SK-N-MC (cell line): ENCODE data around the gene ACOX3.

Source experiments
- DNase-seq: peaks from one replicate; pipeline ENCODE4 v3.0.0-alpha.2; 2011; ENCODE audit warnings: low read depth, low spot score
- H3K27ac ChIP-seq: fragments of 200-600 bp; sonication (generic); 2 replicates; pipeline ENCODE4 v1.5.1; 2016; ENCODE audit warnings: mixed run types
- H3K36me3 ChIP-seq: fragments of 200-600 bp; sonication (generic); 2 replicates; pipeline ENCODE4 v1.6.1; 2017; ENCODE audit warnings: antibody characterized with exemption, low read length, mixed read lengths; ENCODE audit not compliant: insufficient read depth
- H3K4me3 ChIP-seq: fragments of 200-600 bp; sonication (generic); 2 replicates; pipeline ENCODE4 v1.5.1; 2016
- H3K9ac ChIP-seq: fragments of 200-600 bp; sonication (generic); 2 replicates; pipeline ENCODE4 v1.8.0; 2017; ENCODE audit warnings: mixed run types, mixed read lengths; ENCODE audit not compliant: insufficient read length
- H3K9me3 ChIP-seq: fragments of 200-600 bp; sonication (generic); 2 replicates; pipeline ENCODE4 v1.6.1; 2017; ENCODE audit warnings: low read depth, mild to moderate bottlenecking, antibody characterized with exemption, low read length, moderate library complexity, mixed read lengths
- EZH2 ChIP-seq: fragments of 200-600 bp; sonication (generic); IDR thresholded peaks from one replicate; pipeline ENCODE4 v1.6.1; 2017; ENCODE audit warnings: antibody characterized with exemption
- FOXP2 ChIP-seq: optimal IDR thresholded peaks from 2 replicates; pipeline ENCODE3; 2011; ENCODE audit warnings: mild to moderate bottlenecking, moderate library complexity; ENCODE audit not compliant: insufficient read depth; ENCODE audit errors: extremely low read length, control extremely low read depth
- POLR2AphosphoS5 ChIP-seq: IDR thresholded peaks from 2 replicates; pipeline ENCODE4 v1.6.1; 2012; ENCODE audit warnings: mild to moderate bottlenecking, low read depth, low read length, borderline replicate concordance

ACOX3 gene

DNA sequence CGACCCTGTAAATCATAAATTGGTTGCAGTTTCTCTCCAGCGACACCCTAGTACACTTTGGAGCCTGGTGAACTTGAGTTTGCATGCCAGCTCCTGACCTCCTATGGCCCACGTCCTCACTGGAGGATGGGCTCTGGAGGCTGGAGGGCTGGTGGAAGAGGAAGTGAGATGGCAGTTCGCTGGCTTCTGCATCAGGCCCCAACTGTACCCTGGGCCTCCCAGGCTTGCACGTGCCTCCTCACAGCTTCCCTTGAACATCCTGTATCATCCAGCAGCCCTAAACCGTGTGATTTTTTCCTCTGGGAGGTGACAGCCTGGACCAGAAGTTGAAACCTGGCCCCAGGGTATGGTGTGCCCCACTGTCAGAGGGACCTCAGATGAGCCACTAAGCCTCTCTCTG, 92.5 kb downstream of the ACOX3 start:
- TF ChIP-seq EZH2: no peak
- no peak for TF ChIP-seq POLR2AphosphoS5
- TF ChIP-seq FOXP2: no peak
- Histone ChIP-seq H3K4me3 (no peak overlapping the region), H3K27ac (no peak overlapping the region), H3K36me3 (no peaks in the 10 kb centered on the region), H3K9ac (no peak overlapping the region), H3K9me3 (no peaks in the 10 kb centered on the region)
- no peak for DNase-seq

DNA sequence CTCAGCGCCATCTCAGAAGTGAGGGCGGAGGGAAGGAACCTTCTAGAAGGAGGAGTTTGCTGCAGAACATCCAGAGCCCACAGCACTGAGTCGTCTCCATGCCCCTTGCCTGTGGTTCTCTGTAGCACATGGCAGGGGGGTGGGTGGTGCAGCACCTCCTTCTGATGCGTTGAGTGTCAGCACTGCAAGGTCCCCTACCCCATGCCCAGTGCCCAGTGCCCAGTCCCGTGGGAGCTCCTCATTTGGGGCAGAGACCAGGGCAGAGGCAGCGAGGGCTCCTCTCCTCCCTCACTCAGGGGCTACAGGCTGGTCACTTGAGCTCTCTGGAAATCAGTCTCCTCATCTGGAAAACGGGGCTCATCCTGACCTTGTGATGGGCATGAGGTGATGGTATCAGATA, 92.9 kb downstream of the ACOX3 start:
- Histone ChIP-seq H3K9ac (no peak overlapping the region), H3K9me3 (no peaks in the 10 kb centered on the region), H3K36me3 (no peaks in the 10 kb centered on the region), H3K4me3 (no peak overlapping the region), H3K27ac (no peak overlapping the region)
- TF ChIP-seq POLR2AphosphoS5 (no peak), EZH2 (no peak), FOXP2 (no peak)
- DNase-seq: no peak

DNA sequence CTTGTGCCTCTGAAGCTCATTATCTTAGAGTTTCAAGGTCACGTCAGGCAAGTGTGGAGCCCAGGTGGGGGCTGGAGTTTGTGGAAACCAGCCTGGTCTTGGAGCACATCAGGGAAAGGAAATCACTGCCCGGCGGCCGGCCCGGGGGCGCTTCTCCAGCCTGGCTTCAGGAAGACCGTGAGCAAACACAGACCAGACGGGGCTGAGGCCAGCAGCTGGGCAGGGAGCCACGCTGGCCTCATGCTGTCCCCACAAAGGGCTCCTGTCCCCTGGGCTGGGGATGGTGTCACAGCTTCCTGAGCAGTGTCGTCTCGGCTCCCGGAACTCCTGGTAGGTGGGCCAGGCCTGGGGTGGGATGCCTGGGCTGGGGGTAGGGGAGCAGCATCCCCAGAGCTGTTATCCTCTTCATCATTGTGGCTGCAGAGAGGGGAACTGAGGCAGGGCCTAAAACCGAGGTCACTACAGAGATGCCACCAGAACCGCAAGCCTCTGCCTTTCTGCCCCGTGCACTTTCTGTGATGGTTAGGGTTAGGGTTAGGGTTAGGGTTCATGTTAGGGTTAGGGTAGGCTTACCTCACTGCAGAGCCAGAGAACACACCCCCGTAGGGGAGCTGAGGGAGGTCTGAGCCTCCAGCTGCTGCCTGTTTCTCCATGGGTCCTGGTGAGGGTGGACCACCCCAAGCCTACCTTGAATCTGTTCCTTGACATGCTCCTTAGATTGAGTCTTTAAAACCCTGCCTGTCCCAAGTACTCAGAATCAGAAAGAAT, 93.5 kb downstream of the ACOX3 start:
- Histone ChIP-seq H3K4me3 (no peak overlapping the region), H3K36me3 (no peaks in the 10 kb centered on the region), H3K9ac (no peak overlapping the region), H3K27ac (no peak overlapping the region), H3K9me3 (no peaks in the 10 kb centered on the region)
- DNase-seq: no peak
- TF ChIP-seq EZH2: no peak
- no peak for TF ChIP-seq POLR2AphosphoS5
- TF ChIP-seq FOXP2: no peak

DNA sequence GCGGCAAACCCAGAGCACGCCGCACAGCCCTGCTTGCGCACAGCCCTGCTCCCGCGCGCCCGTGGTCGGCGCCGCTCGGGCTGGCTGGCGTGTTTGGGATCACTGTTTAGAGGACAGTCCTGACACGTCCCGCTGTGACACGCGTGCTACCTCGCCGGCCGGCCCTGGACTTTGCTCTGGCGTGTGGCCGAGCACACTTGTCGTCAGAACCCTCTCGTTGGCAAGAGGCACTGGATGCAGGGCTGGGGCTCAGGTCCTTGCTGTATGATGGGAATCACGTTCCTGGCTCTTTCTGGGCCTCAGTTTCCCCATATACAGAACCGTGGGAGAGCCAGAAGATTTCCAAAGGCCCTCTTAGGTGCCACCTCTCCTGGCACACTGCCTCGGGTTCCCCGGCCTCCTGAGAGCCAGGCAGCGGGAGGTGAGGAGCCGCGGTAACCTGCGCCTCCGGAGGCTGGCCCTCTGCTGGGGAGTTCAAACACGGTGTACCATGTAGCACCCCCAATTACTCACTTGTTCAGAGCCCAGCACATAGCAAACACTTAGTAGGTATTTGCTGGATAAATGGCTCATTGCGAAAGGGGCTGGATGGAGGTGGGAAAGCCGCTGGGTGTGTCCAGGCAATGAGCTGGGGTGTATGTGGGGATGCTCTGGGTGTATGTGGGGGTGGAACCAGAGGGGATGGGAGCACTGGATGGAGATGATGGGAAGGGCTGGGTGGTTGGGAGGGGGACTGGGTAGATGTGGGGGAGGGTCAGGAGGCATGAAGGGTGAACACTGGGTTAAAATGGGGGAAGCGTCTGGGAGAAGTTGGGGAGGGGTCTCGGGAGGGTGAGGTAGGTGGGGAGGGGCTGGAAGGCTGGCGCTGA, 94.3 kb downstream of the ACOX3 start:
- H3K9me3 ChIP-seq: no peaks in the 10 kb centered on the region
- H3K27ac ChIP-seq: no peak overlapping the region
- no peak overlapping the region for H3K4me3 ChIP-seq
- H3K9ac ChIP-seq: no peak overlapping the region
- TF ChIP-seq FOXP2: no peak
- no peaks in the 10 kb centered on the region for H3K36me3 ChIP-seq
- no peak for DNase-seq

DNA sequence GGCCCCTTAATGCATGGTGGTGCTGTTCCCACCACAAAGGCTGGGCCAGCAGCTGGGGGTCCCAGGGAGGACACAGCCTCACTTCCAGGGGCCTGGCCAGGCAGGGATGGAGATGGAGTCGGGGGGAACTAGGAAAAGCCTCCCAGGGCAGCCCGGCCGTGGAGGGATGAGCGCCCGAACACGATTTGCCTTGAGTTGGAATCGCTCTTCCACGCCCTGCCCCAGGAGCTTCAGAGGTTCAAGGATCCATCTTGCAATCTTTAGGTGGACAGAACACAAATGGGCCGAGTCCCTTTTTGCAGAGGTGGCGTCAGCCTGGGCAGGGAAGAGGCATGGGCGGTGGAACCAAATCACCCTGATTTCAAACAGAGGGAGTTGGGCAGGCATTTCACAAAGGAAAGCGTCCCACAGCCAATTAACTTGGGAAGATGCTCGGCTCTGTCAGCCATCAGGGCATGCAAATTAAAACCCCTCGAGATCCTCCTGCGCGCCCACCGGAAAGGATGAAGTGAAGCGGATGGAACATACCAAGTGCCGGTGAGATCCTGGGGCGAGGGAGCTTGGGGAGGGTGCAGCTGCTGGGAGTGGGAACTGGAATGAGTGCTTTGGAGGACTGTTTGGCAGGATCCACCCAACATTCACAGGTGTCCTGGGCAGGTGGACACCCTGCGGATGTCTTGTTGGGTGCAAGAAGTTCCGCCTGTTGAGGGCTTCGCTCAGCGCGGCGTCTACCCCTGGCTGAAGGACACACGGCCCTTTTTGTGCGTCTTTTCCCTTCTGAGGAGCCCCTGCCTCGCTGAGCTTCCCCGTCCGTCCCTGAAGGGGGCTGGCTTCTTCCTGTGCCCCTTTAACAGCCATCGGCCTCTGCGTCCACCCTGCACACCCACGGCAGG, 95.2 kb downstream of the ACOX3 start:
- Histone ChIP-seq H3K4me3 (no peak overlapping the region), H3K36me3 (no peaks in the 10 kb centered on the region), H3K27ac (no peak overlapping the region), H3K9ac (no peak overlapping the region), H3K9me3 (no peaks in the 10 kb centered on the region)
- no peak for DNase-seq
- no peak for TF ChIP-seq POLR2AphosphoS5
- TF ChIP-seq EZH2: no peak
- no peak for TF ChIP-seq FOXP2

DNA sequence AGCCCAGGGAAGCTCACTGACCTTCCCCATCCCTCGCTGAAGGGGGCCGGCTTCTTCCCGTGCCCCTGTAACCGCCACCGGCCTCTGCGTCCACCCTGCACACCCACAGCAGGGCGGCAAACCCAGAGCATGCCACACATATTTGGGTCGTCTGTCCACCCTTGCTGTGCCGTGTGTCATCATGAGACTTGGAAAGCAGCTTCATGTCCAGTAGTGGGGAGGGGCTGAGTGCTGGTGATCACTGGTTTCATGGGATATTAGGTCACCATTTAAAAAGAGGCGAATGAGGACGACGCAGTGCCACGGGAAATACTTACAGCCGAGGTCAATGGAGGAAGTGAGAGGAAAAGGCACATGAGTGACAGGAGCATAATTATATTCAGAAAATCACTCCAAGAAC, 96.1 kb downstream of the ACOX3 start:
- DNase-seq: no peak
- Histone ChIP-seq H3K27ac (no peak overlapping the region), H3K36me3 (no peaks in the 10 kb centered on the region), H3K4me3 (no peak overlapping the region), H3K9ac (no peak overlapping the region), H3K9me3 (no peaks in the 10 kb centered on the region)
- TF ChIP-seq FOXP2 (no peak), EZH2 (no peak), POLR2AphosphoS5 (no peak)

DNA sequence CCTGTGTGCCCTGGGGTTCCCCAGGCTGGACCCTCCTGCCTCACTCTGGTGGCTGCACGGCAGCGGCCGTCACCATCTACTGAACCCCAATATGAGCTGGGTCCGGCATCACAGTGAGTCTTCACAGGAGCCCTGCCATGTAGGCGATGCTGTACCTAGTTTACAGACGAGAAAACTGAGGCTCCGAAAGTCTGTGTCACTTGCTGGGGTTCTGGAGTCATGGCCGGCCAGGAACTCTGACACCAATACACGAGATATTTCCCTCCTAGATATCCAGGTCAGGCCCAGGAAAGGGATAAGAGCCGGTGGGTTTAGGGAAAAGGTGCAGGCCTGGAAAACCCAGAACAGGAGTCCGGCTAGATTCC, 96.6 kb downstream of the ACOX3 start:
- H3K27ac ChIP-seq: no peak overlapping the region

DNA sequence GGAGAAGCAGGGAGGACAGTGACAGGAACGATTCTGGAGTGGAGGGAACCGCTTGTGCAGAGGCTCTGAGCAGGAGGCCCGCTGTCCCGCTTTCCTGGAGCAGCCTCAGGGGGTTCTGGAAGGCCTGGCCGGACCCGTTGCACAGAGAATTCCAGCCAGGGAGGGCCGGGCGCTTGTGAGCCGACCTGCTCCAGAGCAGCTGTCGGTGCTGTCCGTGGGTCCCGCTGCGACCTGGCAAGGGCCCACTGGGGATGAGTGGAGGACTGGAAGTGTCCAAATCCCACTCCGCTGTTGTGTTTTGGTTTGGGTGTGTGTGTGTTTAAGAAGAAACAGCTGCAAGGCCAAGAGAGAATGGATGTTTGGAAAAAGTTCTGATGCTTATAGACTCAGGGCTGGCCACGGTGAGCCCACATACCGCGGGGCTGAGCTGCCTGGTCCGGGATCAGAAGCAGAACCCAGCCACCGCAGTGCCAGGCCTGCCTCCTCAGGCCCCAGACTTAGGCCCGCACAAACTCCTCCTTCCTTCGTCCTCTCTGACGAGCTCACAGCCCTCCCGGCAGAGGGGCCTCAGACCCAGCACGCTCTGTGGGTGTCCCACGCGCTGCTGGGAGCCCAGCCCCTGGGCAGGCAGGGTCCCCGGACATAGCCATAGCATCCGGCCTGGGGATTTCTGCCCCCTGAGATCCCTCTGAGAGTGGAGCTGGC, 97.1 kb downstream of the ACOX3 start:
- no peak for DNase-seq
- Histone ChIP-seq H3K4me3 (no peak overlapping the region), H3K36me3 (no peaks in the 10 kb centered on the region), H3K27ac (no peak overlapping the region), H3K9me3 (no peaks in the 10 kb centered on the region), H3K9ac (no peak overlapping the region)
- TF ChIP-seq POLR2AphosphoS5 (no peak), EZH2 (no peak), FOXP2 (no peak)

More for the DNA sequence above, 96.6 kb downstream of the ACOX3 start:
- TF ChIP-seq FOXP2 (no peak), EZH2 (no peak), POLR2AphosphoS5 (no peak)
- no peaks in the 10 kb centered on the region for H3K9me3 ChIP-seq
- no peak for DNase-seq
- H3K9ac ChIP-seq: no peak overlapping the region
- H3K36me3 ChIP-seq: no peaks in the 10 kb centered on the region
- H3K4me3 ChIP-seq: no peak overlapping the region
